HG03342 (cell line): ENCODE results near the gene ACTR3.
"Not testable (repeated sequence)": the region's sequence is repeated elsewhere in the genome, so short reads cannot be mapped to it uniquely, and the experiment has no call there.

ENCODE experiments used
- ATAC-seq: cut with Tn5 transposase; IDR thresholded peaks from one replicate; pipeline ENCODE4 v1.9.1; 2021; ENCODE audit warnings: mild to moderate bottlenecking, moderate library complexity; ENCODE audit not compliant: unreplicated experiment

The ACTR3 gene

GRCh38 chr2:113899166-113899565 is 9.3 kb downstream of the ACTR3 start:
- ATAC-seq, result no peak

- no peak for ATAC-seq
These were observed 12.1 kb downstream of the ACTR3 start for GRCh38 chr2:113901943-113902342.

- ATAC-seq, result no peak
These were observed 16.0 kb downstream of the ACTR3 start for GRCh38 chr2:113905886-113906285.

- ATAC-seq, result no peak
These were observed 16.8 kb downstream of the ACTR3 start for GRCh38 chr2:113906647-113907046.

GRCh38 chr2:113907297-113907696 is 17.4 kb downstream of the ACTR3 start:
- ATAC-seq, result no peak

- ATAC-seq, result no peak
These were observed 20.3 kb downstream of the ACTR3 start for GRCh38 chr2:113910110-113910717.

GRCh38 chr2:113910967-113911678 is 21.2 kb downstream of the ACTR3 start:
- no peak for ATAC-seq

GRCh38 chr2:113915082-113915819 is 25.4 kb downstream of the ACTR3 start:
- no peak for ATAC-seq

- no peak for ATAC-seq
These were observed 28.3 kb downstream of the ACTR3 start for GRCh38 chr2:113918229-113918628.

GRCh38 chr2:113920996-113921395 is 31.1 kb downstream of the ACTR3 start:
- no peak for ATAC-seq

- no peak for ATAC-seq
These were observed 32.4 kb downstream of the ACTR3 start for GRCh38 chr2:113922335-113922734.

GRCh38 chr2:113922784-113923183 is 32.9 kb downstream of the ACTR3 start:
- ATAC-seq, result no peak

- ATAC-seq, result no peak
These were observed 36.0 kb downstream of the ACTR3 start for GRCh38 chr2:113925884-113926283.

- no peak for ATAC-seq
These were observed 36.4 kb downstream of the ACTR3 start for GRCh38 chr2:113926314-113926713.

- no peak for ATAC-seq
These were observed 40.6 kb downstream of the ACTR3 start for GRCh38 chr2:113930448-113930847.

- ATAC-seq, result no peak
These were observed 47.6 kb downstream of the ACTR3 start for GRCh38 chr2:113937501-113937900.

- no peak for ATAC-seq
These were observed 51.0 kb downstream of the ACTR3 start for GRCh38 chr2:113940891-113941290.

- not testable (repeated sequence) for ATAC-seq
These were observed 55.9 kb downstream of the ACTR3 start for GRCh38 chr2:113945784-113946183.

GRCh38 chr2:113950906-113951305 is 61.0 kb downstream of the ACTR3 start:
- not testable (repeated sequence) for ATAC-seq

GRCh38 chr2:113961000-113961399 is 71.1 kb downstream of the ACTR3 start:
- ATAC-seq, result no peak

GRCh38 chr2:113962692-113963480 is 73.0 kb downstream of the ACTR3 start:
- ATAC-seq, result no peak
